SK-N-SH (cell line): ENCODE measurements around the gene SMIM32. TPM values are rescaled to one million over a fixed set of nuclear protein-coding genes. Genes with fewer than 3 reads are reported as not detected.
A peak's percentile ranks its signal among the peaks of the same experiment; 100 is the strongest.

Experiments
- CTCF ChIA-PET: fragments of 300-600, 350-600 bp; formaldehyde crosslinking; extraction: SDS; loops from one replicate; lab custom pipeline; 2021; lab: Yijun Ruan, JAX
- POLR2A ChIA-PET: fragments of 350-600 bp; sonication (Branson Sonifier 250); formaldehyde crosslinking; extraction: SDS; loops from one replicate; lab custom pipeline; 2020; ENCODE audit warnings: antibody characterized with exemption, inconsistent platforms; lab: Yijun Ruan, JAX
- DNase-seq: peaks from one replicate; pipeline ENCODE4 v3.0.0; 2012
- H2AFZ ChIP-seq: fragments of 200-600 bp; sonication (generic); 2 replicates; pipeline ENCODE4 v1.8.1; 2016; ENCODE audit warnings: antibody characterized with exemption, mild to moderate bottlenecking, low read depth
- H3F3A ChIP-seq: fragments of 200-600 bp; sonication (generic); replicated peaks from 2 replicates; pipeline ENCODE3; 2016; ENCODE audit warnings: antibody characterized with exemption, mild to moderate bottlenecking; ENCODE audit not compliant: insufficient read depth
- H3K27ac ChIP-seq, 2 experiments: fragments of 200-500 bp in 1 of 2; fragments of 200-600 bp in 1 of 2; sonication (Bioruptor generic) in 1 of 2; sonication (generic), shearing (Covaris generic) in 1 of 2; 2 replicates each; pipeline versions ENCODE4 v1.5.1 to v1.6.1; 2014 to 2016; ENCODE audit warnings: low read depth in 2 of 2, inconsistent platforms in 1 of 2, low read length in 1 of 2, mild to moderate bottlenecking in 1 of 2, mixed read lengths in 1 of 2
- H3K27me3 ChIP-seq: fragments of 200-600 bp; sonication (generic), shearing (Covaris generic); 2 replicates; pipeline ENCODE4 v1.6.1; 2016; ENCODE audit warnings: mixed run types; ENCODE audit not compliant: insufficient read depth
- H3K36me3 ChIP-seq, 2 experiments: fragments of 200-500 bp in 1 of 2; fragments of 200-600 bp in 1 of 2; sonication (Bioruptor generic) in 1 of 2; sonication (generic) in 1 of 2; replicated peaks in 1 of 2; 2 replicates each; pipeline versions ENCODE3 to v1.5.1; 2014 to 2016; ENCODE audit warnings: low read length in 1 of 2, mild to moderate bottlenecking in 1 of 2; ENCODE audit not compliant: insufficient read depth in 2 of 2, control insufficient read depth in 1 of 2
- H3K4me1 ChIP-seq, 2 experiments: fragments of 200-500 bp in 1 of 2; fragments of 200-600 bp in 1 of 2; sonication (Bioruptor generic) in 1 of 2; sonication (generic), shearing (Covaris generic) in 1 of 2; 2 replicates each; pipeline versions ENCODE4 v1.5.1 to v1.6.1; 2014 to 2016; ENCODE audit warnings: low read depth in 1 of 2, low read length in 1 of 2, mixed run types in 1 of 2; ENCODE audit not compliant: insufficient read depth in 2 of 2, control insufficient read depth in 1 of 2
- H3K4me2 ChIP-seq: fragments of 200-600 bp; sonication (generic), shearing (Covaris generic); 2 replicates; pipeline ENCODE4 v1.6.1; 2017; ENCODE audit warnings: mixed run types
- H3K4me3 ChIP-seq, 2 experiments: fragments of 200-500 bp in 1 of 2; fragments of 200-600 bp in 1 of 2; sonication (Bioruptor generic) in 1 of 2; sonication (generic), shearing (Covaris generic) in 1 of 2; 2 replicates each; pipeline versions ENCODE4 v1.5.1 to v1.8.1; 2014 to 2016; ENCODE audit warnings: low read depth in 2 of 2, inconsistent platforms in 1 of 2, low read length in 1 of 2, mild to moderate bottlenecking in 1 of 2, mixed read lengths in 1 of 2, moderate library complexity in 1 of 2
- H3K79me2 ChIP-seq: fragments of 200-600 bp; sonication (generic); 2 replicates; pipeline ENCODE4 v1.8.1; 2017; ENCODE audit warnings: mild to moderate bottlenecking; ENCODE audit not compliant: insufficient read depth
- H3K9ac ChIP-seq: fragments of 200-600 bp; sonication (generic); 2 replicates; pipeline ENCODE4 v1.6.1; 2017; ENCODE audit warnings: mixed run types
- H3K9me2 ChIP-seq: fragments of 200-600 bp; sonication (generic); 2 replicates; pipeline ENCODE4 v1.6.1; 2017; ENCODE audit warnings: mixed run types
- H3K9me3 ChIP-seq: fragments of 200-600 bp; sonication (generic); 2 replicates; pipeline ENCODE4 v1.6.1; 2017; ENCODE audit warnings: mixed run types, mild to moderate bottlenecking, moderate library complexity
- H4K20me1 ChIP-seq: fragments of 200-600 bp; sonication (generic); 2 replicates; pipeline ENCODE4 v1.6.1; 2017; ENCODE audit warnings: mild to moderate bottlenecking, mixed run types; ENCODE audit not compliant: insufficient read depth
- CTCF ChIP-seq: fragments of 200-600 bp; sonication (generic); IDR thresholded peaks from 2 replicates; pipeline ENCODE4 v1.6.1; 2017; ENCODE audit warnings: antibody characterized with exemption, mild to moderate bottlenecking, moderate library complexity
- ELF1 ChIP-seq: IDR thresholded peaks from 2 replicates; pipeline ENCODE4 v1.4.0; 2012
- EZH2phosphoT487 ChIP-seq: fragments of 200-600 bp; sonication (generic); IDR thresholded peaks from 2 replicates; pipeline ENCODE4 v1.6.1; 2017; ENCODE audit warnings: low read depth, mixed run types, mild to moderate bottlenecking, antibody characterized with exemption, moderate library complexity, borderline replicate concordance
- FOXJ3 ChIP-seq: sonication (generic); formaldehyde crosslinking; IDR thresholded peaks from 2 replicates; pipeline ENCODE4 v1.5.1; 2020; ENCODE audit warnings: mild to moderate bottlenecking, missing genetic modification reagents
- NFIC ChIP-seq: IDR thresholded peaks from 2 replicates; pipeline ENCODE4 v1.4.0; 2012; ENCODE audit warnings: borderline replicate concordance
- PBX3 ChIP-seq: IDR thresholded peaks from 2 replicates; pipeline ENCODE4; 2012
- TEAD4 ChIP-seq: IDR thresholded peaks from 2 replicates; pipeline ENCODE4 v1.4.0; 2012; ENCODE audit warnings: mild to moderate bottlenecking, borderline replicate concordance; ENCODE audit not compliant: insufficient read depth
- USF1 ChIP-seq: IDR thresholded peaks from 2 replicates; pipeline ENCODE4 v1.4.0; 2012; ENCODE audit warnings: low read depth, borderline replicate concordance
- WGBS: methylation state at CpG from one replicate; pipeline ENCODE4 v1.1.6; 2017; ENCODE audit warnings: low lambda C conversion rate; 5-methylcytosine and 5-hydroxymethylcytosine counted together
- polyA plus RNA-seq, 3 experiments: library from polyadenylated mRNA; depleted of rRNA; stranded (reverse); fragments of >200 nt; gene quantifications; 2 replicates each; pipeline ENCODE4 v1.2.3, GENCODE V29; 2012

SMIM32 gene
- polyA plus RNA-seq, 1 of the 3 experiments (the other 2 are of a cell fraction): 0.25 TPM

- no peak for TF ChIP-seq FOXJ3 (CRISPR knock-in tag)
- TF ChIP-seq NFIC: no peak
- no peak for TF ChIP-seq USF1
- TF ChIP-seq CTCF: no peak
- no peak for TF ChIP-seq EZH2phosphoT487
- TF ChIP-seq TEAD4: no peak
- no peak for TF ChIP-seq PBX3
- TF ChIP-seq ELF1: no peak
These were observed 10.5 kb upstream of the SMIM32 start (continued) for GRCh38 chr5:136203303-136203922.

- Histone ChIP-seq H3K4me3 (no peak overlapping the region), H3K79me2 (no peaks in the 10 kb centered on the region), H4K20me1 (no peaks in the 10 kb centered on the region), H3K27ac (no peak overlapping the region), H3K4me2 (no peak overlapping the region), H3K27me3 (no peaks in the 10 kb centered on the region), H3K36me3 (no peaks in the 10 kb centered on the region), H3K9ac (no peak overlapping the region), H3F3A (no peaks in the 10 kb centered on the region), H3K9me2 (no peaks in the 10 kb centered on the region), H3K4me1 (no peaks in the 10 kb centered on the region), H2AFZ (no peak overlapping the region), H3K9me3 (no peaks in the 10 kb centered on the region)
- TF ChIP-seq CTCF: no peak
- TF ChIP-seq FOXJ3 (CRISPR knock-in tag): no peak
- WGBS: 73% methylated on average over 13 of the region's 13 CpGs
- CTCF ChIA-PET: interaction anchor here (0.7 to 13.8 kb wide), 3 partner anchors 9 to 316 kb away, joined by 3 to 109 read pairs (median 3); partner anchors contain the start of gene SMIM32
- peak; percentile 2 for DNase-seq
- POLR2A ChIA-PET: no interaction called here
These were observed 9.7 kb upstream of the SMIM32 start for GRCh38 chr5:136202469-136203205.
